Activated CD8-positive, alpha-beta memory T cell treated with anti-CD3 and anti-CD28 coated beads, Interleukin-2, amount 50 U/mL, for 24 hours (primary cell): ENCODE measurements around the gene ZIC4.

Experiments
- DNase-seq: peaks from one replicate; pipeline ENCODE4 v3.0.0-alpha.2; 2020; ENCODE audit errors: extremely low read depth

ZIC4 gene

GRCh38 chr3:147418371-147418781, 12.0 kb upstream of the ZIC4 start:
- DNase-seq: no peak

- no peak for DNase-seq
Observed at GRCh38 chr3:147417551-147418295, 11.4 kb upstream of the ZIC4 start.

- no peak for DNase-seq
Observed at GRCh38 chr3:147416931-147417330, 10.6 kb upstream of the ZIC4 start.

- DNase-seq: no peak
Observed at GRCh38 chr3:147415874-147416273, 9.5 kb upstream of the ZIC4 start.

- no peak for DNase-seq
Observed at GRCh38 chr3:147415286-147415685, 8.9 kb upstream of the ZIC4 start.

- DNase-seq: no peak
Observed at GRCh38 chr3:147414390-147415138, 8.2 kb upstream of the ZIC4 start.

GRCh38 chr3:147413686-147414389, 7.5 kb upstream of the ZIC4 start:
- DNase-seq: no peak

GRCh38 chr3:147412917-147413685, 6.8 kb upstream of the ZIC4 start:
- no peak for DNase-seq

- no peak for DNase-seq
Observed at GRCh38 chr3:147412261-147412916, 6.0 kb upstream of the ZIC4 start.

- DNase-seq: no peak
Observed at GRCh38 chr3:147411815-147412241, 5.5 kb upstream of the ZIC4 start.

GRCh38 chr3:147411238-147411814, 5.0 kb upstream of the ZIC4 start:
- no peak for DNase-seq

GRCh38 chr3:147410526-147411237, 4.3 kb upstream of the ZIC4 start:
- no peak for DNase-seq

- DNase-seq: no peak
Observed at GRCh38 chr3:147410116-147410525, 3.8 kb upstream of the ZIC4 start.

- no peak for DNase-seq
Observed at GRCh38 chr3:147409143-147410115, 3.1 kb upstream of the ZIC4 start, which contains the start of gene ZIC1. ZIC1 (plus strand) TSS chr3:147409365; CDS start chr3:147410113, 748 bp downstream.

GRCh38 chr3:147408188-147409100, 2.1 kb upstream of the ZIC4 start:
- no peak for DNase-seq

- no peak for DNase-seq
Observed at GRCh38 chr3:147407498-147408187, 1.3 kb upstream of the ZIC4 start.

GRCh38 chr3:147407114-147407497, 763 bp upstream of the ZIC4 start:
- no peak for DNase-seq
